ENCODE results near the gene RUFY1. TPM values are rescaled to one million over a fixed set of nuclear protein-coding genes. Genes with fewer than 3 reads are reported as not detected.
"Not testable (repeated sequence)": the region's sequence is repeated elsewhere in the genome, so short reads cannot be mapped to it uniquely, and the experiment has no call there.

The RUFY1 gene
- total RNA-seq, 6 experiments from 2014 or later = 34.3 to 37.2 (median 36.0) TPM

- peak overlapping the region; percentile 53; the same call in 1 of the 2 replicates for H3K27ac Mint-ChIP-seq
- H3K4me3 Mint-ChIP-seq = no peak overlapping the region; the same call in 1 of the 2 replicates
- DNase-seq = no peak
- peaks cover 24% of the 10 kb centered on the region for H3K36me3 Mint-ChIP-seq (ENCODE audit: low read depth)
- peaks cover 5% of the 10 kb centered on the region; the same call in 1 of the 2 replicates for H3K27me3 Mint-ChIP-seq (ENCODE audit: insufficient read depth)
- TF ChIP-seq, protein P1, sequence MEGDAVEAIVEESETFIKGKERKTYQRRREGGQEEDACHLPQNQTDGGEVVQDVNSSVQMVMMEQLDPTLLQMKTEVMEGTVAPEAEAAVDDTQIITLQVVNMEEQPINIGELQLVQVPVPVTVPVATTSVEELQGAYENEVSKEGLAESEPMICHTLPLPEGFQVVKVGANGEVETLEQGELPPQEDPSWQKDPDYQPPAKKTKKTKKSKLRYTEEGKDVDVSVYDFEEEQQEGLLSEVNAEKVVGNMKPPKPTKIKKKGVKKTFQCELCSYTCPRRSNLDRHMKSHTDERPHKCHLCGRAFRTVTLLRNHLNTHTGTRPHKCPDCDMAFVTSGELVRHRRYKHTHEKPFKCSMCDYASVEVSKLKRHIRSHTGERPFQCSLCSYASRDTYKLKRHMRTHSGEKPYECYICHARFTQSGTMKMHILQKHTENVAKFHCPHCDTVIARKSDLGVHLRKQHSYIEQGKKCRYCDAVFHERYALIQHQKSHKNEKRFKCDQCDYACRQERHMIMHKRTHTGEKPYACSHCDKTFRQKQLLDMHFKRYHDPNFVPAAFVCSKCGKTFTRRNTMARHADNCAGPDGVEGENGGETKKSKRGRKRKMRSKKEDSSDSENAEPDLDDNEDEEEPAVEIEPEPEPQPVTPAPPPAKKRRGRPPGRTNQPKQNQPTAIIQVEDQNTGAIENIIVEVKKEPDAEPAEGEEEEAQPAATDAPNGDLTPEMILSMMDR (IDR thresholded peaks at IDR 0.05) = no peak
- H3K9me3 Mint-ChIP-seq = peaks cover 10% of the 10 kb centered on the region
- peaks cover 41% of the 10 kb centered on the region for H3K4me1 Mint-ChIP-seq (ENCODE audit: low read depth)
These were observed 4.6 kb downstream of the RUFY1 start for GRCh38 chr5:179554981-179555380.

DNA sequence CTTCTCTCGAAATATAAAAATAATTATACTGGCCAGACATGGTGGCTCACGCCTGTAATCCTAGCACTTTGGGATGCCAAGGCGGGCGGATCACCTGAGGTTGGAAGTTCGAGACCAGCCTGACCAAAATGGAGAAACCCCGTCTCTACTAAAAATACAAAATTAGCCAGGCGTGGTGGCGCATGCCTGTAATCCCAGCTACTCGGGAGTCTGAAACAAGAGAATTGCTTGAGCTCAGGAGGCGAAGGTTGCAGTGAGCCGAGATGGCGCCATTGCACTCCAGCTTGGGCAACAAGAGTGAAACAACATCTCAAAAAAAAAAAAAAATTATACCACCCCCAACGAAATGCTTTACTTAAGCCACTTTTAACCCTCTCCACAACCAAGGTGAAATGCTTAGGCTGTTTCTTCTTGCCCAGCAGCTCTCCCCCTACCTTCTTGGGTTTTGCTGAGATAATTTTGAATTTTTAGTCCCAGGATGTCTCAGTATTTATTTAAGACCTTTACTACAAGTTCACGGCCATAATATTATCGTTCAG, 8.0 kb downstream of the RUFY1 start:
- Mint-ChIP-seq H3K4me3 (peak overlapping the region; percentile 91), H3K4me1 (ENCODE audit: low read depth) (peaks cover 35% of the 10 kb centered on the region), H3K36me3 (ENCODE audit: low read depth) (peaks cover 33% of the 10 kb centered on the region), H3K27ac (peak overlapping the region; percentile 92; the same call in 1 of the 2 replicates)
- H3K9me3 Mint-ChIP-seq; DNase-seq; H3K27me3 Mint-ChIP-seq (ENCODE audit: insufficient read depth): not testable (repeated sequence)

- TF ChIP-seq, protein P1 (IDR thresholded peaks at IDR 0.05) = no peak
- H3K27ac Mint-ChIP-seq = peak overlapping the region; percentile 92
- DNase-seq = no peak
- H3K27me3 Mint-ChIP-seq (ENCODE audit: insufficient read depth) = peaks cover 2% of the 10 kb centered on the region
- peaks cover 30% of the 10 kb centered on the region for H3K4me1 Mint-ChIP-seq (ENCODE audit: low read depth)
- peaks cover 10% of the 10 kb centered on the region for H3K9me3 Mint-ChIP-seq
- peak overlapping the region; percentile 91 for H3K4me3 Mint-ChIP-seq
- peaks cover 34% of the 10 kb centered on the region for H3K36me3 Mint-ChIP-seq (ENCODE audit: low read depth)
These were observed 8.6 kb downstream of the RUFY1 start for GRCh38 chr5:179558932-179559283.

GRCh38 chr5:179559284-179560252, 9.2 kb downstream of the RUFY1 start:
- H3K27me3 Mint-ChIP-seq (ENCODE audit: insufficient read depth) = no peaks in the 10 kb centered on the region; the same call in 1 of the 2 replicates
- H3K36me3 Mint-ChIP-seq (ENCODE audit: low read depth) = peaks cover 32% of the 10 kb centered on the region
- peaks cover 23% of the 10 kb centered on the region for H3K4me1 Mint-ChIP-seq (ENCODE audit: low read depth)

DNA sequence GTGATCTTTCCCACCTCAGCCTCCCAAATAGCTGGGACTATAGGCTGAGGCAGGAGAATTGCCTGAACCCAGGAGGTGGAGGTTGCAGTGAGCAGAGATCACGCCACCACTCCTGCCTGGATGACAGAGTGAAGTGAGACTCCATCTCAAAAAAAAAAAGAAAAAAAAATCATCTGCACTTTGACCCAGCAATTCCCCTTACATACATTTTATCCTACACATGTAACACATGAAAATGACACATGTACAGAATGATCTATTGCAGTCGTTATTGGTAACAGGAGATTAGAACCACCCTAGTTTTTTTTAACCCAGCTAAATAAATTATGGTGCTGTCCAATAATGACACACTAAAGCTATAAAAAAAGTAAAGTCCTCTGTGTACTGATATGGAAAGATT, 14.2 kb downstream of the RUFY1 start:
- no peak for DNase-seq
- H3K36me3 Mint-ChIP-seq (ENCODE audit: low read depth) = peaks cover 30% of the 10 kb centered on the region
- no peaks in the 10 kb centered on the region for H3K9me3 Mint-ChIP-seq
- H3K4me1 Mint-ChIP-seq (ENCODE audit: low read depth) = peaks cover 5% of the 10 kb centered on the region; the same call in 1 of the 2 replicates
- H3K4me3 Mint-ChIP-seq = no peak overlapping the region
- no peak overlapping the region for H3K27ac Mint-ChIP-seq
- TF ChIP-seq, protein P1 (IDR thresholded peaks at IDR 0.05) = no peak
- H3K27me3 Mint-ChIP-seq (ENCODE audit: insufficient read depth) = peaks cover 5% of the 10 kb centered on the region

More at GRCh38 chr5:179559284-179560252, 9.2 kb downstream of the RUFY1 start:
- H3K9me3 Mint-ChIP-seq = peaks cover 10% of the 10 kb centered on the region
- DNase-seq = peak; percentile 98
- TF ChIP-seq, protein P1 (IDR thresholded peaks at IDR 0.05) = peak; percentile 45
- peak overlapping the region; percentile 92 for H3K27ac Mint-ChIP-seq
- H3K4me3 Mint-ChIP-seq = peak overlapping the region; percentile 91

- TF ChIP-seq, protein P1 (IDR thresholded peaks at IDR 0.05) = no peak
- no peak for DNase-seq
- Mint-ChIP-seq H3K36me3 (ENCODE audit: low read depth) (peaks cover 28% of the 10 kb centered on the region), H3K27ac (no peak overlapping the region), H3K9me3 (no peaks in the 10 kb centered on the region), H3K27me3 (ENCODE audit: insufficient read depth) (peaks cover 5% of the 10 kb centered on the region), H3K4me3 (no peak overlapping the region), H3K4me1 (ENCODE audit: low read depth) (no peaks in the 10 kb centered on the region)
These were observed 18.4 kb downstream of the RUFY1 start for GRCh38 chr5:179568721-179569120.
